Activated CD4-positive, alpha-beta T cell treated with anti-CD3 and anti-CD28 coated beads, Interleukin-2, amount 50 U/mL, for 48 hours (primary cell): Measurements from ENCODE around the gene TP73.

ENCODE experiments used
- DNase-seq, 2 experiments: peaks; one replicate each; pipeline ENCODE4 v3.0.0-alpha.2; 2020

Gene TP73

DNA sequence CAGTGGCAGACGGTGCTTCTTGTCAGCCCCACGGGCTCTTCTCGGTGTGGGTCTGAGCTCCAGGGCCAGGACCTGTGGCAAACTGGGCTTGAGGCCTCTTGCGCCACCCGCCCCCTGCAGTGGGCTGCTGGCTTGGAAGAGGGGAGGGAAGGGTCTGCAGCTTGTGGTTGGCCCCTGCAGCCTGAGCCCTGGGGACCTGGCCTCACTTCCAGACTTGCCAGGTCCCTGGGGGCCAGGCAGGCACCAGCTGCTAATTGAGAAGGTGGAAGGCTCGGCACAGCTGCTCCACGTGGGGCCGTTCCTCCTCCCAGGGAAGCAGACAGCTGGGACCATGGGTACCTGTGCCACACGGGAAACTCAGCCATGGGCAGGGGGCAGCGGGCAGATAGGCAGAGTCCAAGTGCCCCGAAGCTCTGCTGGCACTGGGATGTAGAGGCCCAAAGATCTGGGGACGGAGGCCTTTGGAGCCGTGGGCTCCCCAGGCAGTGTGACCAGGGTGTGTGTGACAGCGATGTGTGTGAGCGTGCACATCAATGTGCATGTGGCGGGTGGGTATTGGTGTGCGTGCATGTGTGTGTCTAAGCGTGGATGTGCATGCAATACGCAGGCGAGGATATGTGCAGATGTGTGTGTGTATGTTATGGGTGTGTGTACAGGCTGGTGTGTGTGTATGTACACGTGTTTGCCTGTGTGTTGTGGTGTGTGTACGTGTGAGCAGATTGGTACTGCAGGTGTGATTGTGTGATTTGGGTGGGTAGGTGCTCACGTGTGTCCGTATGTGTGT, 39.3 kb downstream of the TP73 start:
- DNase-seq = no peak

DNA sequence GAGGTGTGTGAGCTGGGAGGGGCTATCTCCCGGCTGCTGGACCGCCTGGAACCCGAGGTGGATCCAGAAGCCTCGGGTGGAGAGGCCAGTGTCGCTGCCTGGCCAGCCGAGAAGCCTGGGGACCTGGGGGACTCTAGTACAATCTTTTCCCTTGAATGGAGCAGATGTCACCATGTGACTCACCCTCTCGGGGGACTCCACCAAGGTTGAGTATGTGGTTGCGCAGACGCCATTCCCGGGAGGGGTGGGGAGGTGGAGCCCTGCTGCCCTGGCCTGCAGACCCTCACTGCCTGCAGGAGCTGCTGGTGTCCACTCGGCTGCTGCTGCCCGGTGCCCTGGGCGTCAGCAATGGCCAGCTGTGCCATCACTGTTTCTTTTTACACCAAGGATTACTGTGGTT, 40.3 kb downstream of the TP73 start:
- DNase-seq = no peak

DNA sequence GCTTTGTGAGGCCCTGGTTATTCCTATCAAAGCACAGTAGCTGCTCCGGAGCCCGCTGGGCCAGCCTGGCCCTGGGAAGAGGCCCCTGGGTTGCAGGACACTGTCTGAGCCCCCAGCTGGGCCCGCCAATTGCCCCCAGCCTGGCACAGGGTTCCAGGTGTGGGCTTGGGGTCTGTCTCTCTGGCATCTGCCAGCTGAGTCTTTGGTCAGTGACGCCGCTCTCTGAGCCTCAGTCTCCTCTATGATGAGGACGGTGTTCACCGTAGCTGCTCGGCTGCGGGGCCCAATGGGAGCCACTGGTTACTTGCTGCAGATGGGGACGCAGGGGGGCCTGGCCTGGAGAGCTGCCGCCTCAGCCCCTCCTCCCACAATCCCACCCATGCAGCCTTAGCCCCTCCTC, 41.0 kb downstream of the TP73 start:
- no peak for DNase-seq

DNA sequence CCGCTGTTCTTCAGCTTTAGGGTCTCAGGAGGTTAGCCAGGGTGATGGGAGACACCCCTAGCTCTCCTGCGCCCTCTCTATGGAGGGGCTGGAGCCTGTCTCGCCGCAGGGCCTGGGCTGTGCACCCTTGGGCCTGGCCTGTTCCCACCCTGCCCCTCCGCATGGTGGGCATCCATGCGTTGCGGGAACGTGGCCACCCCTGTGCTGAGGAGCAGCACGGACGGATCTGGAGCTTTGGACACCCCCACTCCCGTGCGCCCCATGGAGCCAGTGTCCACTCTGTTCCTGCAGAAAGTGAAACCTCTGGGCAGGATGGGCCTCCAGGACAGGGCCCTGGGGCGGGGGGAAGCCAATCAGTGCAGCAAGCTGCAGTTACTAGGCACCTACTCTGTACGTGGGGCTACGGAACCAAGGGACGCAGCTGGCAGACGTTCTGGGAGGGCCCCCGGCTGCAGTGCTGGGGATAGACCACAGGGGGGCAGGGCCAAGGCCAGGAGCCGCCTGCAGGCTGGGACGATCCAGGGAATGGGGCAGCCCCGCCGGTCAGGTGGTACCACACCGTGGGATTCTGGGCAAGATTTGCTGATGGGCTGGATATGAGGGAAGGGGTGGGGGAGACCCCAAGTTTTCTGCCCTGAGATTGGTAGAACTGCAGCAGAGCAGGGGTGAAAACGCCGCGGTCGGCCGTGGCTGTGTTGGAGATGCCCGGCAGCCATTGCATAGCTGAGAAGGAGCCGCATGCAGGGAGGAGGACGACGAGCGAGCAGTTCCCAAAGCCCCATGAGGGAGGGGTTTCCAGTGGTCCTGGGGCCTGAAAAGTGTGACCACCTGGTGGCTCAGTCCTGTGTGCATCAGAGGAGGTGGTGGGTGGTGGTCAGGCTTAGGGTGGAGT, 43.3 kb downstream of the TP73 start:
- DNase-seq = peak; percentile 36 to 49

DNA sequence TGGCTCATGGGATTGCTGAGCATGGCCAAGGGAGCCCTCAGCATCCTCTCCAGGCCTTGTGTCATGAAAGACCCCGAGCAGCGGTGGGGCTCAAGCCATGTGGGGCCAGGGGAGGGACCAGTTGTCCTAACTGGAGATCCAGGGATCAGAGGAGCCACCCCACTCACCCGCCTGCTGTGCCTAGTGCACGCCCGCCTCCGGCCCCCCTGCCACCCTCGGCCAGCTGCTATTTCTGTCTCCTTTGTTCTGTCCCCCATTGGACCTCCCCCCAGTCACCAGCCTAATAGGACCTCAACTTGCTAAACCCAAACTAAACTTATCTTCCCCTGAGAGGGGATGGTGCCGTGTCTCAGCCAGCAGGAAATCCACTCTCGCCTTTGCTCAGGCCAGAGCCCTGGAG, 44.4 kb downstream of the TP73 start:
- DNase-seq = no peak

DNA sequence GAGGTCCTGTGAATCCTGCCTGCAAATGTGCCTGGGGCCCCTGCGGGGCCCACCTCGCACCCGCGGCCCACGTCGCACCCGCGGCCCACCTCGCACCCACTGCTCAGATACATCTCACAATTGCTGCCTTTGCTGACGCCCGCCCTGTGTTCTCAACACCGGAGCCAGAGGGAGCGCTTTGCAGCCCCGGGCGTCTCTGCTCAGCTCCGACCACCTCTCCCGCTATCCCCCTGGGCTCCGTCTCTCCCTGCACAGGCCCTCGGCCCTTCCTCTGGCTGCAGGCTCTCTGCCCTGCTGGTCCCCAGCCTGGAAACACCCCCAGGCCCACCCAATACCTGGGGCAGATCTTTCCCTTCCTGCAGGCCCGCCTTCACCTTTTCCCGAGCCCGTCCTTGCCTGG, 44.8 kb downstream of the TP73 start:
- no peak for DNase-seq

DNA sequence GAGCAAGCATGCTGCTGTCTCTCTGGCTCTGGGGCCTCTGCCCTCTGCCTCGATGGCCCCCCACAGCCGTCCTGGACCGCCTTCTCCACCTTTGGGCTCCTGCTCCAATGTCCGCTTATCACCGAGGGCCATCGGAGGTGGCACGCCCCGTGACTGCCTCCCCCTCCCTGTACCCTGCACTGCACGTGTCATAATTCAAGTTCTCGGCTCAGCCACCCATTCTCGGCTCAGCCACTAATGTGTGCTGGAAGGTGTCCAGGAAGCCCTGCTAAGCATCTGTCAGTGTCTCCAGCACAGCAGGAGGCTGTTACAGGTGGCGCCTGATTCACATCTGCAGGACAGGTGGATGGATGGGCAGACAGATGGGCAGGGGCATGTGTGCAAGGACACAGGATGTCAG, 45.5 kb downstream of the TP73 start:
- DNase-seq = no peak

DNA sequence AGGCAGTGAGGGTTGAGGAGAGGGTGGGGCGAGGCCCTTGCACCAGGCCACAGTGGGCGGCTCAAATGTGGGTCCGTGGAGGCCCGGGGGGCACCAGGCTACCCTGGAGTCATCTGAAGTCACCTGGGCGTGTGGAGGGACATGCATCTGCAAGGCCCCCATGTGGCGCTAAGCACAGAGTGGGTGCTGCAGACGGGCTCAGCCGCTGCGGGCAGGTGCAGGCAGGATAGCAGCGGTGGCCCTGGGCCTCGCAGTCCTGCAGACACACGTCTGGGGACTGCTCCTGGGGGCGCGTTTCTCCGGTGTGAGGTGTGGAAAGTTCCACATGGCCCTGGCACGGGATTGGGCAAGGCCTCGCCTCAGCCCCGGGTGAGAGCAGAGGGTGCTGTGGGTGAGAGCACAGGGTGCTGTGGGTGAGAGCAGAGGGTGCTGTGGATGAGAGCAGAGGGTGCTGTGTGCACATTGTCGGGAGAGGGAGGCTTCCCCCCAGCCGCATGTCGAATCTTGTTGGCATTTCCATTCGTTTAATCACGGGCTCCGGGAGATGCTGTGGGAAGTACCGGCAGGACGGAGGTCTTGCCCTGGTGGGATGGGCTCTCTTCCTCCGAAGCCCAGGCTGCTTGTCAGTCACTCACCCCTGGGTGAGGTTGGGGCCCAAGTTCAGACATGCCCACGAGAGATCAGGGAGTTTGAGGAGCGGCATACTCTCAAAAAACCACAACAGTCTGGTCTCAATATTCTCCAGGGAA, 46.5 kb downstream of the TP73 start:
- no peak for DNase-seq

DNA sequence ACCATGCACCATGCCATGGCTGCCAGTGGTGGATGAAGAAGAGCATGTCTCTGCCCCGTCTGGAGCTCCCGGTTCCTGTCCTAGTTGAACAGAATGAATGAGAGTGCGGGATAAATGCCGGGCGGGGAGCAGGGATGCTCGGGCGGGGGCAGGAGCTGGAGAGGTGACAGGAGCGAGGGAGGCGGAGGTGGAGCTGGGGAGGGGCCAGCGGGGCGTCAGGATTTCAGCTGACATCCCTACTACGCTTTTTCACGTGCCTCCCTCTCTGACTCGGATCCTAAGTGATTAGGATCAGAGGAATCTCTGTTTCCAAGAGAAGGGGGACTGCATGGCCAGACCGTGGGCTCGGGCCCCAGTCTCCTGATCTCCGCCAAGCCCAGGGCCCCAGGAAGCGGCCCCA, 47.3 kb downstream of the TP73 start:
- no peak for DNase-seq

DNA sequence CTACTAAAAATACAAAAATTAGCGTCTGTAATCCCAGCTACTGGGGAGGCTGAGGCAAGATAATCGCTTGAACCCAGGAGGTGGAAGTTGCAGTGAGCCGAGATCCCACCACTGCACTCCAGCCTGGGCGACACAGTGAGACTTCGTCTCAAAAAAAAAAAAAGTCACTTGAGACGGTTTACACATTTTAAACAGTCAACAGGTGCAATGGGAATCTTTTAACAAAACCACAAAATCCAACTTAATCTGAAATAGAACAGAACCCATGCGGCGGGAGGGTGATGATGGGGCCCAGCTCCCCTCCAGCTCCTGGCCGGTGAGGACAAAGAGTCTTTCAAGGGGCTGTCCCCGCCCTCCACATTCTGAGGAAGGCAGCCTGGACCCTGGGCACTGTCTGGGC, 48.3 kb downstream of the TP73 start:
- DNase-seq = no peak

DNA sequence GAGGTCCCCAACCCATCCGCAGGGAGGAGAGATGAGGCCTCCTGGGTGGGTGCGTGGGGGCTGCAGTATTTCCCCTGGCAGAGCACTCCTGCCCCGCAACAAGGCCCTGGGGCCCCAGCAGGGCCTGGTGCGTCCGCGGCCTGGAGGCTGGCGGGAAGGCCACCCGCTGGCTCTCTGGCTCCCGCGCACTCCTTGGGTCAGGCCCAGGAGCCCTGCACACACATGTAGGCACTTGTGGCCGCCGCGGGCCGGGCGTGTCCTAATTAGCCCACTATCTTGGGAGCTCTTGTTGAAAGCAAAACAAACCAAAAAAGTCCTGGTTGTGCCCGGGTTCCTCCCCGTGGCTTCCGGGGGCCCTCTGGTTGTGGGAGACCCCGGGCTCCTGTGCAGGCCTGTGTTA, 50.2 kb downstream of the TP73 start:
- DNase-seq = no peak

DNA sequence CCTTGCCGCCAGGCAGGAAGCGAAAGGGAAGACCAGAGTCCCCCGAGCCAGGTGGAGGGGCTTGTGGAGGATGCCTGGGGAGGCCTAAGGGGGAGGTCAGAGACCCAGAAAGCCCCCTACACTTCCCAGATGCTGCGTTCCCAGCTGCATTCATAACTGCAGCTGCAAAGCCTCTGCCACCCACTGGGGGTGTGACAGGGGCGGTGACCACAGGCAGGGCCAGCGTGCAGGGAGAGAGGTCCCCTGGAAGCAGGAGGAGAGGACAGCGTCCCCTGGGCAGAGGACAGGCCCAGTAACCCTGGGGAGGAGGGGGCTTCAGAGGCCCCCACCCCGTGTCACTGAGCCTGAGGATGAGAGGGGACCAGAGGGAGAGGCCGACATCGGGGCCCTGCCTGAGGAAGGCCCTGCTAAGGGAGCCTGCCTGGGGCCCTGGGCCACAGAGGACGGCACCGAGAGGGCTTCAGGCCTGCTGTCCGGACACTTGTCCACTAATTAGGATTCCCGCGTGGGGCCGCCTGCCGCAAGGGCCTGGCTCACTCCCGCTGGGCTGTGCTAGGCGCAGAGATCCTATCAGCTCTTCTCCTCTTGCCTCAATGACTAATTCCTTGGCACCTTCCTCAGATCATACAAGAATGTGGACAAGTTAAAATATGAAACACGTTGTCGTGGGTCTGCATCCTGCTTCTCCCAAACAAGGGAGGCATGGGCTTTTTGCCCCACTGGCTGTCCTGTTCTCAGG, 50.8 kb downstream of the TP73 start:
- no peak for DNase-seq

DNA sequence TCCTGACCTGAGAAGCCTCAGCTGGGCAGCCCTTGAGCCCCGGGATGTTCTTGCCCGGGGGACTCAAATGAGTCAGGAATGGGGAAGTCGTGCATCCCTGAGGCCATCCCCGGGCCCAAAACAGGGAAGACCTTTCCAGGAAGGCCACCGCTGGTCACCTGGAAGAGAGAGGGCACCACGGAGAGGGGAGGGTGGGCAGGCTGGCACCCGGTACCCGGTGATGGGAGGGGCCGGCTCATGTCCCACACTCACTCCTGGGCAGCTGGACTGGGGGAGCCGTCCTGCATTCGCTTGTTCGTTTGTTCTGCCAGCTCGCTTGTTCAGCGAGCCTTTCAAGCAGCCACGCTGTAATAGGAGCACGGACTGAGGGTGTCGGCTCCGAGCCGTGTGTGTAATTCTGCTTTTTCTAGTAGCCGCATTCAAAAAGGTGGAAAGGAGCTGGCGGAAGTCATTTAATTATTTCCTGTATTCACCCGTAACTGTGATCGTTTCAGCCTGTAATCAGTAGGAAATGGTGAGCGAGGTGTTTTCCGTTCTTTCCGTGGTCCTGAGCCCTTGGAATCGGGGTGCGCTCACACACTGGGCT, 51.6 kb downstream of the TP73 start:
- DNase-seq = no peak

DNA sequence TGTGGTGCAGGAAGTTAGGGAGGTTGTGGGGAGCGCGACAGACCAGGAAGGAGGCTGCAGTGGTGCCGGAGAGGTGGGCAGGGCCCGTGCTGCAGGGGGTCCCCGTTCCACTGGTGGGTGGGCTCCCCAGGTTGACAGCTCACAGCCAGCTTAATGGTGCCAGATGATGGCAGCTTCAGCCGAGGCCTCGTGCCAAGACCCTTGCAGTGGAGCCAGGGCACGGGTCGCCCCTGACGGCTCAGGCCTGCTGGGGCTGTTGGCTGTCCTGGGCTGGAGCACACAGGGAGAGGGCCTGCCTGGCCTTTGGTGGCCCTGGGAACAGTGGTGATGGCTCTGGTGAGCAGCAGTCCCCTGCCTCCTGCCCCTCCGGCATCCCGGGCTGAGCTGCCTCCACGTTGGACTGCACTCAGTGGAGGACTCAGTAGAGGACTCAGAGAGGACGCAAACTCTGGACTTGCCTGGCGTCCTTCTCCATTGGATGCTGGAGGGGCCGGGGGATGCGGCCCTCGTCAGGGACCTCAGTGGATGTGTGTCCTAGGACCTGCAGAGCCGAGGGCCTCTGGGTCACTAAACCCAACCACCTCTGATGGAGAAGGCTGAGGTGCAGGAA, 53.1 kb downstream of the TP73 start:
- DNase-seq = no peak

DNA sequence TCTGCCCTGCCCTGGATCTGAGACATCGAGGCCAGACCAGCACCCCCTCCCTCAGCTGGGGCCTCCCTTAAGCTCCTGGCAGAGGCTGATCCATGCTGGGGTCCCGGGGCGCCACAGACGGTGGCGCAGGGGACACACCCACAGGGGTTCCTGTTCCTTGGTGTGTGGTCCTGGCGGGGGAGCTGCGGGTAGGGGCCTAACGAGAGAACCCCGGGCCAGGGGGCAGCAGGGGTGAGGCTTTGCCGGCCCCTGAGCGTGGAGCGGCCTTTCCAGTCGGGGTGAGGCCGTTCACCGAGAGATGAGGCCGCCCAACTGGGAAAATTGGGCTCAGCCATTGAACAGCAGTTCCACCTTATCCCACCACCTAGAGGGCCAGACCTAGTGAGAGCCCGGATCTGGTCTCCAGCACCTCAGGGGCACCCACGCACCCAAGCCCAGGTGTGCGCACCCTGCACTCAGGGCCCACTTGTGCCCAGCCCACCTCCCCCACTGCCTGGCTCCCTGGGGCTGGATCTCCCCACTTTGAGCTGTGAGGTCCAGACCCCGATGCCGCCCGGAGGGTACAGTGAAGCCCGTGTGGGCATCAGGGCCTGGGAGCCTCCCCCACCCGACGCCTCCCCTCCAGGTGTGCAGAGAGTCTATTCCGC, 54.5 kb downstream of the TP73 start:
- DNase-seq = no peak

DNA sequence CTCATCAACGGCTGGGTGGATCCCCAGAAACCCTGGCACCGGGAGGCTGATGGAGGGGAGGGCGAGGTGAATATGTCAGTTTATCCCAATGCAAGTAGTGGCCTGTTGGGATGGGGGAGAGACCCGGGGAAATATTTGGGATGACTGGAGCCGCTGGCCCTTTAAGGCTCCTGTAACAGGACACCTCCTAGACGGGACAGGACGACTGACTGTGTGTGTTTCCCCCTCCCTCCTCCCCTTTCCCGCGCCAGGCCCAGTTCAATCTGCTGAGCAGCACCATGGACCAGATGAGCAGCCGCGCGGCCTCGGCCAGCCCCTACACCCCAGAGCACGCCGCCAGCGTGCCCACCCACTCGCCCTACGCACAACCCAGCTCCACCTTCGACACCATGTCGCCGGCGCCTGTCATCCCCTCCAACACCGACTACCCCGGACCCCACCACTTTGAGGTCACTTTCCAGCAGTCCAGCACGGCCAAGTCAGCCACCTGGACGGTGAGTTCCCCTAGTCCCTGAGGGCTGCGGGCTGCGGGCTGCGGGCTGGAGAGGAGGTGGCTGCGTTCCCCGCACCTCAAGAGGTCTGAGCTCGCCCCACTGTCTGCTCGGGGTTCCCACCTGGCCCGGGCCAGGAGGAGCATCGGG, 55.1 kb downstream of the TP73 start:
- no peak for DNase-seq

DNA sequence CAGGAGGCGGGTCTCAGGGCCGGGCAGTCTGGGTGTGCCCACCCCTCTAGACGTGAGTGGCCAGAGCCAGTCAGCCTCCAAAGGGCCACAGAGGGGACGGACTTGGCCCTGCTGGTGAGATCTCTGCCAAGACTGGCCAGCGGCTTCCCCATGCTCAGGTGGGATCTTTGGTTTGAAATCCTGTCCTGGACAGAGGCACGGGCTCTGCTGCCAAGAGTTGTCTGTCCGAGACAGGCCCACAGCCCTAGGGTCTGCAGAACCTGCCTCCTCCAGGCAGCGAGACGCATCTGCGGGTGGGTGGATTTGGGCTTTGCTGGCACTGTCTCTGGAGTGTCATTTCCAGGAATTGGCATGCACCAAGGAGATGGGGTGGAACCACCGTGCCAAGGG, 55.6 kb downstream of the TP73 start:
- DNase-seq = no peak

DNA sequence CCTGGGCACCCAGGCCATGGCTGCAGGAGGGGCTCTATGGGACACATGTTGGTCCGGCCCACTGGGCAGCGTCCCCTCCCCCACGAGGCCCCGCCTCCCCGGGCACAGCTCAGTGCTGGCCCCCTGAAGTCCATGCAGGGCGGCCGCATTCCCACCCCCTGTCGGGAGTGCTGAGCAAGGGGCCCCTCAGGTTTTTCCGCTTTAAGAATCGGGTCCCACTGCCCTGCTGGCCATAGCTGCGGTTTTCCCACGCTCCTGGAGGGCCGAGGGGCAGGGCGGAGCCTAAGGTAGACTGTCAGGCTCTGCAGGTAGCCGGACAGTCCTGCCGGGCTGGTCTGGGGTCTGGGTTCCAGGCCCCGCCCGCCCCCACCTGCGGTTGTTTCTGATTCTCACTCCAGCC, 56.5 kb downstream of the TP73 start:
- DNase-seq = no peak

DNA sequence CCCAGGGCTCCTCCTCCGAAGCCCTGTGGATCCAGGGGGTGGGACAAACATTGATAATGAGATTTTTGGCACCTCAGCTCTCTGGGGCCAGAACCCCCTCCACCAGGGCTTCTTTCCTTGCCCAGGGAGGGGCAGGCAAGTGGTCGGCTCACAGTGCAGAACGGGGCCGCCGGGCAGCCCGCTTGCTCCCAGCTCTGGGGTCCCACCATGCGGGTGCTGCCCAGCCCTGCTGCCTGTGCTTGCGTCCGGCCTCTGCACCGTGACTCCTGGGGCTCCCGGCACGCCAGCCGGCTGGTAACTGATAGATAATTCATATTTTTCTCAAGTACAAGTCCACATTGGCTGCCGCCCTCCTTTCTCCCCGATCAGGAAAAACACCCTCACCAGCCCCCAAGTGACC, 57.9 kb downstream of the TP73 start:
- DNase-seq = no peak

DNA sequence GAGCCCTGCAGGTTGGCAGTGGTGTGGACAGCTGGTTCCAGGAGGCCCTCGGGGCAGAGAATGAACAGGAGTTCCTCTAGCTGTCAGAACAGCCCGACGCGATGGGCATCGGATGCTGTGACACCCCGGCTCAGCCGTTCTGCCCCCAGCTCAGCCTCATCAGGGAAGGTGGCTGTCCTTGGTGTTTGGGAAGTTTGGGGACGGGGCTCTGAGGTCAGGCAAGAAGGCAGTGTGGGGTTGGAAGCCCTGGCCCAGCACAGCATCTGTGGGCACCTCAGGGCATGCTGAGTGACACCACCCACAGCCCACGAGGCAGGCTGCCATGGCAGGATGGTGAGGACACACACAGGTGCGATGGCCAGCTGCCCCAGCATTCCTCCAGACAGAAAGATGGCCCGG, 59.1 kb downstream of the TP73 start:
- no peak for DNase-seq
